Left lung (tissue), 10 donors: ENCODE measurements around the gene LARP1B. TPM values are rescaled to one million over a fixed set of nuclear protein-coding genes. Genes with fewer than 3 reads are reported as not detected.
A peak's percentile ranks its signal among the peaks of the same experiment; 100 is the strongest.

Experiments used
- ATAC-seq: fragments of 200-7000 bp; cut with Tn5 transposase; one replicate; pipeline ENCODE4 v1.9.1; 2020; ENCODE audit warnings: moderate library complexity
- DNase-seq, 4 donors: peaks; one replicate each; pipeline ENCODE4 v3.0.0-alpha.2; 2013 to 2020
- H3K27ac ChIP-seq, 2 donors: fragments of 200-600 bp; sonication (generic) in 1 of 2; one replicate each; pipeline versions ENCODE4 v1.5.0 to v1.8.0; 2020 to 2021
- H3K27me3 ChIP-seq, 2 donors: fragments of 200-600 bp; sonication (generic) in 1 of 2; one replicate each; pipeline versions ENCODE4 v1.5.0 to v1.8.0; 2020 to 2021
- H3K36me3 ChIP-seq, 2 donors: fragments of 200-600 bp; sonication (generic) in 1 of 2; one replicate each; pipeline versions ENCODE4 v1.5.0 to v1.8.0; 2020 to 2021
- H3K4me1 ChIP-seq, 2 donors: fragments of 200-600 bp; one replicate each; pipeline ENCODE4 v1.8.0; 2021
- H3K4me3 ChIP-seq, 2 donors: fragments of 200-600 bp; sonication (generic) in 1 of 2; one replicate each; pipeline versions ENCODE4 v1.5.0 to v1.8.0; 2020 to 2021; ENCODE audit warnings: mild to moderate bottlenecking in 1 of 2
- H3K9me3 ChIP-seq, 2 donors: fragments of 200-600 bp; sonication (generic) in 1 of 2; one replicate each; pipeline versions ENCODE4 v1.5.0 to v1.8.0; 2020 to 2021
- CTCF ChIP-seq, 2 donors: fragments of 200-600 bp; sonication (generic) in 1 of 2; IDR thresholded peaks; one replicate each; pipeline versions ENCODE4 v1.5.0 to v1.8.0; 2021; ENCODE audit warnings: antibody characterized with exemption in 2 of 2
- intact Hi-C, 2 donors: fragments of 100-400 bp; cut with DNase I; formaldehyde crosslinking; loops; one replicate each; pipeline versions ENCODE4 v1.11.2 to v1.14.2; 2022
- polyA plus RNA-seq, 6 donors: library from polyadenylated mRNA; unstranded; fragments of 120-200 nt; gene quantifications; one replicate each; pipeline ENCODE4 v1.2.1, GENCODE V29; 2013; ENCODE audit not compliant: insufficient read length in 6 of 6
- total RNA-seq, 2 donors: library from RNA; stranded (reverse); fragmentation: NEBNext Ultra II Directional; extraction: Animal tissue kit (Norgen Biotek cat#: 25700); gene quantifications; one replicate each; pipeline ENCODE4 v1.2.1, GENCODE V29; 2021
- donor health status: DM: no; HTN: yes; CAD: no.
- donor health status: DM: no; HTN: no; CAD: no.

The LARP1B gene
- total and polyA plus RNA-seq, 8 donors: 14.5 to 19.7 (median 17.2) TPM

GRCh38 chr4:128186623-128187022 is 125.5 kb downstream of the LARP1B start:
- DNase-seq: no peak
- Histone ChIP-seq H3K9me3 (no peaks in the 10 kb centered on the region), H3K4me1 (peaks cover 0 to 5% of the 10 kb centered on the region in 2 donors), H3K36me3 (no peaks in the 10 kb centered on the region), H3K27me3 (no peaks in the 10 kb centered on the region), H3K27ac (no peak overlapping the region), H3K4me3 (no peak overlapping the region)
- ATAC-seq: no peak
- intact Hi-C loops: no loop called here
- no peak for TF ChIP-seq CTCF (IDR thresholded peaks at IDR 0.05)

GRCh38 chr4:128191115-128191781 is 130.1 kb downstream of the LARP1B start:
- no peaks in the 10 kb centered on the region for H3K27me3 ChIP-seq
- H3K4me1 ChIP-seq: peaks cover 0 to 5% of the 10 kb centered on the region in 2 donors
- H3K4me3 ChIP-seq: no peak overlapping the region
- ATAC-seq (peak; percentile 98), DNase-seq (peak in 3 of 4 donors; percentile 45 to 75 (median 49))
- no peaks in the 10 kb centered on the region for H3K36me3 ChIP-seq
- peak; percentile 78 to 92 for TF ChIP-seq CTCF (IDR thresholded peaks at IDR 0.05)
- no peaks in the 10 kb centered on the region for H3K9me3 ChIP-seq
- intact Hi-C loops: no loop called here
- H3K27ac ChIP-seq: no peak overlapping the region

- H3K27ac ChIP-seq: no peak overlapping the region
- TF ChIP-seq CTCF (IDR thresholded peaks at IDR 0.05): no peak
- DNase-seq: no peak
- H3K36me3 ChIP-seq: no peaks in the 10 kb centered on the region
- no peaks in the 10 kb centered on the region for H3K9me3 ChIP-seq
- no peak overlapping the region for H3K4me3 ChIP-seq
- peak; percentile 78 for ATAC-seq
- intact Hi-C loops: no loop called here
- H3K27me3 ChIP-seq: no peaks in the 10 kb centered on the region
- no peaks in the 10 kb centered on the region for H3K4me1 ChIP-seq
These were observed 159.4 kb downstream of the LARP1B start for GRCh38 chr4:128220286-128221235.

- intact Hi-C loops: no loop called here
- DNase-seq (no peak), ATAC-seq (no peak)
- Histone ChIP-seq H3K4me1 (no peaks in the 10 kb centered on the region), H3K4me3 (no peak overlapping the region), H3K36me3 (no peaks in the 10 kb centered on the region), H3K27ac (no peak overlapping the region), H3K9me3 (no peaks in the 10 kb centered on the region), H3K27me3 (no peaks in the 10 kb centered on the region)
- TF ChIP-seq CTCF (IDR thresholded peaks at IDR 0.05): no peak
These were observed 160.5 kb downstream of the LARP1B start for GRCh38 chr4:128221586-128221985.

- H3K4me1 ChIP-seq: no peaks in the 10 kb centered on the region
- ATAC-seq: peak; percentile 57
- no peak overlapping the region for H3K4me3 ChIP-seq
- intact Hi-C loops: no loop called here
- H3K27ac ChIP-seq: no peak overlapping the region
- no peaks in the 10 kb centered on the region for H3K36me3 ChIP-seq
- no peak for TF ChIP-seq CTCF (IDR thresholded peaks at IDR 0.05)
- DNase-seq: peak in 1 of 4 donors; percentile 12
- no peaks in the 10 kb centered on the region for H3K27me3 ChIP-seq
- H3K9me3 ChIP-seq: no peaks in the 10 kb centered on the region
These were observed 164.0 kb downstream of the LARP1B start for GRCh38 chr4:128225148-128225547.
